ENCODE measurements around the gene BTBD8. TPM values are rescaled to one million over a fixed set of nuclear protein-coding genes. Genes with fewer than 3 reads are reported as not detected.

Gene BTBD8
- total and polyA plus RNA-seq, 3 donors from 2014 or later = 4.5 to 15.3 (median 14.6) TPM

GRCh38 chr1:92203105-92203504 lies 123.0 kb downstream of the BTBD8 start:
- H3K9me3 ChIP-seq = no peaks in the 10 kb centered on the region
- no peak overlapping the region for H3K27ac ChIP-seq
- no peaks in the 10 kb centered on the region for H3K4me1 ChIP-seq
- H3K36me3 ChIP-seq (ENCODE audit: low read depth, missing control alignments) = no peaks in the 10 kb centered on the region
- H3K27me3 ChIP-seq = no peaks in the 10 kb centered on the region
- DNase-seq = no peak
- intact Hi-C loops (cut with DNase I; ENCODE audit: low total_unique reads) = no loop called here
- TF ChIP-seq POLR2A (IDR thresholded peaks at IDR 0.05) (no peak), CTCF (IDR thresholded peaks at IDR 0.05) (no peak)
- no peak overlapping the region for H3K4me3 ChIP-seq

- 81 to 91% methylated on average over 2 of the region's 2 CpGs for WGBS, 2 donors
- intact Hi-C loops (cut with DNase I; ENCODE audit: low total_unique reads) = no loop called here
- Histone ChIP-seq H3K27ac (no peak overlapping the region), H3K4me3 (no peak overlapping the region), H3K4me1 (no peaks in the 10 kb centered on the region), H3K36me3 (ENCODE audit: low read depth, missing control alignments) (no peaks in the 10 kb centered on the region), H3K9me3 (no peaks in the 10 kb centered on the region), H3K27me3 (no peaks in the 10 kb centered on the region)
- TF ChIP-seq CTCF (IDR thresholded peaks at IDR 0.05) = no peak
- TF ChIP-seq POLR2A (IDR thresholded peaks at IDR 0.05) = no peak
- DNase-seq = no peak
Measured at GRCh38 chr1:92210701-92211100, 130.6 kb downstream of the BTBD8 start.

GRCh38 chr1:92211166-92211565 lies 131.0 kb downstream of the BTBD8 start:
- WGBS, 2 donors = 82 to 91% methylated on average over 2 of the region's 2 CpGs

GRCh38 chr1:92217721-92218120 lies 137.6 kb downstream of the BTBD8 start, which contains the start of gene C1orf146:
TSS of gene C1orf146 (plus strand) at chr1:92217915. CDS start at chr1:92231421, 13,506 bp downstream.
- intact Hi-C loops (cut with DNase I; ENCODE audit: low total_unique reads) = no loop called here
- TF ChIP-seq CTCF (IDR thresholded peaks at IDR 0.05) (no peak), POLR2A (IDR thresholded peaks at IDR 0.05) (no peak)
- Histone ChIP-seq H3K27ac (peak within 1 kb of the TSS in 1 of 2 donors; percentile 39), H3K36me3 (ENCODE audit: low read depth, missing control alignments) (no peaks in the 10 kb centered on the region), H3K4me3 (peak within 1 kb of the TSS; percentile 36 to 56), H3K9me3 (no peaks in the 10 kb centered on the region), H3K27me3 (no peaks in the 10 kb centered on the region), H3K4me1 (no peaks in the 10 kb centered on the region)
- WGBS, 2 donors = 79 to 86% methylated on average over 23 to 27 of the region's 27 CpGs
- peak; percentile 61 for DNase-seq

More at GRCh38 chr1:92211166-92211565, 131.0 kb downstream of the BTBD8 start:
- no peaks in the 10 kb centered on the region for H3K9me3 ChIP-seq
- no peak overlapping the region for H3K4me3 ChIP-seq
- H3K27ac ChIP-seq = no peak overlapping the region
- H3K27me3 ChIP-seq = no peaks in the 10 kb centered on the region
- TF ChIP-seq CTCF (IDR thresholded peaks at IDR 0.05) (no peak), POLR2A (IDR thresholded peaks at IDR 0.05) (no peak)
- no peaks in the 10 kb centered on the region for H3K4me1 ChIP-seq
- no peaks in the 10 kb centered on the region for H3K36me3 ChIP-seq (ENCODE audit: low read depth, missing control alignments)
- intact Hi-C loops (cut with DNase I; ENCODE audit: low total_unique reads) = no loop called here
- no peak for DNase-seq

GRCh38 chr1:92218559-92218958 lies 138.4 kb downstream of the BTBD8 start:
- no peak overlapping the region for H3K27ac ChIP-seq

More at GRCh38 chr1:92218559-92218958, 138.4 kb downstream of the BTBD8 start:
- Histone ChIP-seq H3K9me3 (no peaks in the 10 kb centered on the region), H3K4me3 (peak overlapping the region; percentile 36 to 56), H3K4me1 (no peaks in the 10 kb centered on the region), H3K27me3 (no peaks in the 10 kb centered on the region), H3K36me3 (ENCODE audit: low read depth, missing control alignments) (no peaks in the 10 kb centered on the region)
- DNase-seq = no peak
- TF ChIP-seq CTCF (IDR thresholded peaks at IDR 0.05) = no peak
- no peak for TF ChIP-seq POLR2A (IDR thresholded peaks at IDR 0.05)
- WGBS, 2 donors = 56 to 68% methylated on average over 14 of the region's 14 CpGs
- intact Hi-C loops (cut with DNase I; ENCODE audit: low total_unique reads) = no loop called here

Data from testis (tissue), 3 donors.